ENCODE results near the gene DRAXIN. TPM values are rescaled to one million over a fixed set of nuclear protein-coding genes. Genes with fewer than 3 reads are reported as not detected.
A peak's percentile ranks its signal among the peaks of the same experiment; 100 is the strongest.

Gene DRAXIN
- total RNA-seq, 1 donor from 2014 or later = 0.05 TPM

GRCh38 chr1:11729155-11729497 lies 37.6 kb downstream of the DRAXIN start:
- intact Hi-C loops (cut with micrococcal nuclease) = loop anchor here (10.0 kb wide), 1 partner anchor 74 kb away; the partner anchor contains the start of genes FBXO2 and FBXO44
- Histone ChIP-seq H3K36me3 (no peaks in the 10 kb centered on the region), H3K9me3 (replicated peaks) (no peaks in the 10 kb centered on the region), H3K27me3 (ENCODE audit: low read depth) (no peaks in the 10 kb centered on the region), H3K4me1 (peaks cover 37% of the 10 kb centered on the region), H3K27ac (replicated peaks) (no peak overlapping the region), H3K4me3 (no peak overlapping the region)
- DNase-seq = no peak
- no peak for TF ChIP-seq CTCF (IDR thresholded peaks at IDR 0.05; ENCODE audit: borderline replicate concordance)

DNA sequence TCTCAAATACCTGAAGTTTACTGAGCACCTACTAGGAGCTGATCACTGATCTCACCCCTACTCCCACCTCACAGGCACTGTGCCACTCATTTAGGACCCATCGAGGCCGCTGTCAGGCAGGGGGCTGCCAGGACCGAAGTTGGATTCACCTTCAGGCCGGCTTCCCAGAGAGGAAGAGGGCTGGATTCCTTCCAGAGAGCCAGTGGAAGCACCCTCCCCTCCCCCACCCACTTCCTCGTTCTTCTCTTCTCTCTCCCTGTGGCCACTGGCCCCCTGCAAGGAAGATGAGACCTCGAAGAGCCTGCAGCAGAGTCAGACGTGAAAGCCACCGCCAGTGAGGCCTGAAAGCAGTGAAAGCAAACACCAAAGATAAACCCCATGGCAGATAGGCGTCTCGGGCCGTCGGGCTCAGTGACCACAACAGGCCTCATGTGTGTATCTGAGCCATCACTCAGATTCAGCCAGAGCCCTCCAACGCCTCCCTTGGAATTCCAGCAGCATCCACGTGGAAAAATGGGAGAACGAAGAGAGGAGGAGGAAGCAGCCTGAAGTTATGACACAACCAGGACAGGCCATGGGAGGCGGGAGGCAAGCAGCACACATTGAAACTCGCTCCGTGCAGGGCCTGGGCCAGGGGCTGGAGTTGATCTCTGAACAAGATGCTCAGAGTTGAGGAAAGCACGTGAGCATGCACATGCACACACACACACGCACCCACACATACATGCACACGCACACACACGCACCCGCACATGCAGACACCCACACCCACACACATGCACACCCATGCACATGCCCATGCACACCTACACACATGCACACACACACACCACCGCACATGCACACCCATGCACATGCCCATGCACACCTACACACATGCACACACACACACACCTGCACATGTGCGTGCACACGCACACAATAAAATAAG lies 38.3 kb downstream of the DRAXIN start:
- peak; percentile 44 for DNase-seq
- Histone ChIP-seq H3K4me1 (peaks cover 37% of the 10 kb centered on the region), H3K4me3 (no peak overlapping the region), H3K27me3 (ENCODE audit: low read depth) (no peaks in the 10 kb centered on the region), H3K9me3 (replicated peaks) (no peaks in the 10 kb centered on the region), H3K27ac (replicated peaks) (peak overlapping the region; percentile 85), H3K36me3 (no peaks in the 10 kb centered on the region)
- intact Hi-C loops (cut with micrococcal nuclease) = loop anchor here (10.0 kb wide), 1 partner anchor 75 kb away; the partner anchor contains the start of genes FBXO2 and FBXO44
- no peak for TF ChIP-seq CTCF (IDR thresholded peaks at IDR 0.05; ENCODE audit: borderline replicate concordance)

DNA sequence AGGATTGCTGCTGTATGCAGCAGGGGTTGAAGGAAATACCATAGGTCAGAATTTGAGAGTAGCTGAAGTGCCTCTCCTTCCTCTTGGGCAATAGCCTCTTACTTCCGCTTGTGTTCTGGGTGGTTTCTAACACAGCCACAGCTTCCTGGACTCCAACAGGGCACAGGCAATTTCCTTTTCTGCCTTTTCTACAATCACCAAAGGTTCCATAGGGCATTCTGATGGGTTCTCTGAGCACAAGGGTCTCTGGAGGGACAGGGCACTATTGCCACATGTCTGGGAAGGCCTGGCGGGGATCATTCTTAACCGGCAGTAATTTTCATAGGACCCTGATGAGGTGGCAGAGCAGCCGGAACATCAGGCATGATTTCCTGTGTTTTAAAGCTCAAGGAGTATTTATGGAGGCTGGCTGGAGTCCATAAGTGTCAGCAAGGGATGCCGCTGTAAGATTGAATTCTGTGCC lies 39.0 kb downstream of the DRAXIN start:
- H3K4me3 ChIP-seq = no peak overlapping the region
- TF ChIP-seq CTCF (IDR thresholded peaks at IDR 0.05; ENCODE audit: borderline replicate concordance) = no peak
- no peaks in the 10 kb centered on the region for H3K36me3 ChIP-seq
- no peaks in the 10 kb centered on the region for H3K9me3 ChIP-seq (replicated peaks)
- peaks cover 43% of the 10 kb centered on the region for H3K4me1 ChIP-seq
- H3K27me3 ChIP-seq (ENCODE audit: low read depth) = no peaks in the 10 kb centered on the region
- DNase-seq = no peak
- intact Hi-C loops (cut with micrococcal nuclease) = no loop called here
- peak overlapping the region; percentile 85 for H3K27ac ChIP-seq (replicated peaks)

- intact Hi-C loops (cut with micrococcal nuclease) = no loop called here
- H3K9me3 ChIP-seq (replicated peaks) = no peaks in the 10 kb centered on the region
- H3K36me3 ChIP-seq = no peaks in the 10 kb centered on the region
- peak overlapping the region; percentile 60 for H3K4me3 ChIP-seq
- peak overlapping the region; percentile 85 for H3K27ac ChIP-seq (replicated peaks)
- peak; percentile 81 for DNase-seq
- TF ChIP-seq CTCF (IDR thresholded peaks at IDR 0.05; ENCODE audit: borderline replicate concordance) = no peak
- H3K4me1 ChIP-seq = peaks cover 55% of the 10 kb centered on the region
- H3K27me3 ChIP-seq (ENCODE audit: low read depth) = no peaks in the 10 kb centered on the region
These were observed 40.3 kb downstream of the DRAXIN start for GRCh38 chr1:11731691-11732283.

GRCh38 chr1:11733306-11733705 lies 41.8 kb downstream of the DRAXIN start:
- H3K9me3 ChIP-seq (replicated peaks) = no peaks in the 10 kb centered on the region
- peaks cover 64% of the 10 kb centered on the region for H3K4me1 ChIP-seq
- no peak overlapping the region for H3K4me3 ChIP-seq
- DNase-seq = no peak
- H3K36me3 ChIP-seq = no peaks in the 10 kb centered on the region
- H3K27ac ChIP-seq (replicated peaks) = no peak overlapping the region
- TF ChIP-seq CTCF (IDR thresholded peaks at IDR 0.05; ENCODE audit: borderline replicate concordance) = no peak
- intact Hi-C loops (cut with micrococcal nuclease) = no loop called here
- H3K27me3 ChIP-seq (ENCODE audit: low read depth) = no peaks in the 10 kb centered on the region
